Measurements from ENCODE around the gene POLR1A. TPM values are rescaled to one million over a fixed set of nuclear protein-coding genes. Genes with fewer than 3 reads are reported as not detected.

The POLR1A gene
- total and polyA plus RNA-seq, 2 of the 8 experiments (the other 6 are each of a cell fraction or from before 2014, with no cell fraction given), result 8.9 to 58.1 TPM

GRCh38 chr2:85992611-85993010 is 113.1 kb downstream of the POLR1A start (continued):
- no peak for TF ChIP-seq CHD7 (IDR thresholded peaks at IDR 0.05; ENCODE audit: insufficient replicate concordance, low read length)
- TF ChIP-seq GABPA (IDR thresholded peaks at IDR 0.05; ENCODE audit: borderline replicate concordance, insufficient read depth, low read length), result no peak
- TF ChIP-seq ATF3 (IDR thresholded peaks at IDR 0.05; ENCODE audit: insufficient read depth, low read depth, low read length), result no peak
- TF ChIP-seq CHD2 (IDR thresholded peaks at IDR 0.05; ENCODE audit: low read length), result no peak
- TF ChIP-seq CEBPB (IDR thresholded peaks at IDR 0.05; ENCODE audit: low read depth, low read length), result no peak
- no peak for TF ChIP-seq POLR2A (IDR thresholded peaks at IDR 0.05; ENCODE audit: control extremely low read depth in 1 of 2, low read depth in 2 of 2, low read length in 2 of 2)
- no peak for TF ChIP-seq BCL11A (IDR thresholded peaks at IDR 0.05; ENCODE audit: low read depth in 2 of 2, low read length in 2 of 2)
- no peak for TF ChIP-seq TCF12 (IDR thresholded peaks at IDR 0.05; ENCODE audit: low read depth, low read length)
- no peak for TF ChIP-seq ASH2L (IDR thresholded peaks at IDR 0.05; ENCODE audit: low read length)
- TF ChIP-seq ZNF274 (IDR thresholded peaks at IDR 0.05; ENCODE audit: borderline replicate concordance, extremely low read depth, low read length), result no peak

Data from H1 (cell line).